ENCODE measurements around the gene MT1G.

DNA sequence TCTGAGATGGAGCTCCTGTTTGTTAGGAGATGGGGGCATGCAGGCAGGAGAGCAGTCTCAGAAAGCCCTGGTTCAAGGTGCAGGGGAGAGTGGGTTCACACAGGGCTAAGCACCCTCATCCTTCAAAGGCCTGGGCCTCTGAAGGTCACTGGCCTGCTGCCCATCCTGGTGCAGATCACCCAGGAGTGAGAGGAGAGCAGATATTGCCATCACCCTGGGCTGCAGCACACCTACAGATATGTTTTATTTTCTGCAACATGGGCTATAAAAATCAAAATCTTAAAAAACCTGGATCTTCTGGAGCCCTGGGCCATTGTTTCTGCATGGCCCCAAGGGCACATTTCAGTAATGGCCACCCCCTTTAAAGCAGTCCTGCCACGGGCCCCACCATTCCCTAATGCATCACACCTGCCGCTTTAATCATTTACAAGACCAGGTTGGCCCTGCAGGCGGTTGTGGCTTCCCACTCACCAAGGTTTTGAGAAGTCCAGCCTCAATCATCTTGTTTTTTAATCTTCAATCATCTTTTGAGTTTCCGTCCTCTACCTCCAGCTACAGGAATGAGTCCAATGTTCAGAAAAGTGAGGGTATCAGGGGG is 41.7 kb upstream of the MT1G start:
- TF ChIP-seq, protein P1, sequence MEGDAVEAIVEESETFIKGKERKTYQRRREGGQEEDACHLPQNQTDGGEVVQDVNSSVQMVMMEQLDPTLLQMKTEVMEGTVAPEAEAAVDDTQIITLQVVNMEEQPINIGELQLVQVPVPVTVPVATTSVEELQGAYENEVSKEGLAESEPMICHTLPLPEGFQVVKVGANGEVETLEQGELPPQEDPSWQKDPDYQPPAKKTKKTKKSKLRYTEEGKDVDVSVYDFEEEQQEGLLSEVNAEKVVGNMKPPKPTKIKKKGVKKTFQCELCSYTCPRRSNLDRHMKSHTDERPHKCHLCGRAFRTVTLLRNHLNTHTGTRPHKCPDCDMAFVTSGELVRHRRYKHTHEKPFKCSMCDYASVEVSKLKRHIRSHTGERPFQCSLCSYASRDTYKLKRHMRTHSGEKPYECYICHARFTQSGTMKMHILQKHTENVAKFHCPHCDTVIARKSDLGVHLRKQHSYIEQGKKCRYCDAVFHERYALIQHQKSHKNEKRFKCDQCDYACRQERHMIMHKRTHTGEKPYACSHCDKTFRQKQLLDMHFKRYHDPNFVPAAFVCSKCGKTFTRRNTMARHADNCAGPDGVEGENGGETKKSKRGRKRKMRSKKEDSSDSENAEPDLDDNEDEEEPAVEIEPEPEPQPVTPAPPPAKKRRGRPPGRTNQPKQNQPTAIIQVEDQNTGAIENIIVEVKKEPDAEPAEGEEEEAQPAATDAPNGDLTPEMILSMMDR (IDR thresholded peaks at IDR 0.05): no peak
- TF ChIP-seq POLR2A (IDR thresholded peaks at IDR 0.05): no peak

Data from adrenal gland (tissue), 5 donors.